ENCODE data around the gene TPM2.

The TPM2 gene

DNA sequence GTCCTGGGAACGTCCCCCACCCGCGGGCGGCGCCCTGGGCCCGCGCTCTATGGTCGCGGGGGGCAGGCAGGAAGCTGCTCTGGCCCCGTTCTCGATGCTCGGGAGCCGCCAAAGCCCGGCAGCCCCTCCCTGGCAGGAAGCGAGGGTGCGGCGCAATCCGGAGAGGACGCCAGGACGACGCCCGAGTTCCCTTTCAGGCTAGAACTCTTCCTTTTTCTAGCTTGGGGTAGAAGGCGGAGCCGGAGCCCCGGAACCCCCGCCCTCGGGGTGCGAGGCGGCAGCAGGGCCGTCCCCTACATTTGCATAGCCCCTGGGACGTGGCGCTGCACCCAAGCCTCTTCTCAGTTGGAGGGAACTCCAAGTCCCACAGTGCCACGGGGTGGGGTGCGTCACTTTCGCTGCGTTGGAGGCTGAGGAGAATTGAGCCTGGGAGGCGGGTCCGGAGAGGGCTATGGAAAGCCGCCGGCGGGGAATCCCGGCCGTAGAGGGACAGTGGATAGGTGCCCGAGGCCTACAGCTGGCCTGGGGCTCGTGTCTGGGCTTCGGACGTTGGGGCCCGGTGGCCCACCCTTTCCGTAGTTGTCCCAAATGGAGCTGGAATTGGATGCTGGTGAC lies 42.6 kb upstream of the TPM2 start, which contains the start of the genes CREB3 and TLN1:
TSS of gene CREB3 (plus strand) at position 482 of the 615 bp plus-strand sequence. CDS start at position 589, 107 bp downstream.
TSS of gene TLN1 (minus strand) at position 11 of the 615 bp plus-strand sequence. CDS start 6,501 bp downstream, outside the sequence.
- ATAC-seq = peak; percentile 89
- TF ChIP-seq GLIS3 (CRISPR knock-in tag; IDR thresholded peaks at IDR 0.05) (no peak), CSDC2 (CRISPR knock-in tag; IDR thresholded peaks at IDR 0.05) (no peak), TOX (CRISPR knock-in tag; IDR thresholded peaks at IDR 0.05; ENCODE audit: borderline replicate concordance) (no peak), ISL1 (CRISPR knock-in tag; IDR thresholded peaks at IDR 0.05) (no peak), PPARA (CRISPR knock-in tag; IDR thresholded peaks at IDR 0.05; ENCODE audit: borderline replicate concordance) (no peak), SNAI2 (CRISPR knock-in tag; IDR thresholded peaks at IDR 0.05) (no peak), TCF4 (CRISPR knock-in tag; IDR thresholded peaks at IDR 0.05; ENCODE audit: borderline replicate concordance) (no peak), RARB (CRISPR knock-in tag; IDR thresholded peaks at IDR 0.05) (no peak), ZC3H10 (CRISPR knock-in tag; IDR thresholded peaks at IDR 0.05) (no peak), ARNTL (CRISPR knock-in tag; IDR thresholded peaks at IDR 0.05; ENCODE audit: borderline replicate concordance, low read depth) (no peak)
- TF ChIP-seq, protein P1, sequence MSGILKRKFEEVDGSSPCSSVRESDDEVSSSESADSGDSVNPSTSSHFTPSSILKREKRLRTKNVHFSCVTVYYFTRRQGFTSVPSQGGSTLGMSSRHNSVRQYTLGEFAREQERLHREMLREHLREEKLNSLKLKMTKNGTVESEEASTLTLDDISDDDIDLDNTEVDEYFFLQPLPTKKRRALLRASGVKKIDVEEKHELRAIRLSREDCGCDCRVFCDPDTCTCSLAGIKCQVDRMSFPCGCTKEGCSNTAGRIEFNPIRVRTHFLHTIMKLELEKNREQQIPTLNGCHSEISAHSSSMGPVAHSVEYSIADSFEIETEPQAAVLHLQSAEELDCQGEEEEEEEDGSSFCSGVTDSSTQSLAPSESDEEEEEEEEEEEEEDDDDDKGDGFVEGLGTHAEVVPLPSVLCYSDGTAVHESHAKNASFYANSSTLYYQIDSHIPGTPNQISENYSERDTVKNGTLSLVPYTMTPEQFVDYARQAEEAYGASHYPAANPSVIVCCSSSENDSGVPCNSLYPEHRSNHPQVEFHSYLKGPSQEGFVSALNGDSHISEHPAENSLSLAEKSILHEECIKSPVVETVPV (CRISPR knock-in tag; IDR thresholded peaks at IDR 0.05) = no peak
- TF ChIP-seq, protein P2, sequence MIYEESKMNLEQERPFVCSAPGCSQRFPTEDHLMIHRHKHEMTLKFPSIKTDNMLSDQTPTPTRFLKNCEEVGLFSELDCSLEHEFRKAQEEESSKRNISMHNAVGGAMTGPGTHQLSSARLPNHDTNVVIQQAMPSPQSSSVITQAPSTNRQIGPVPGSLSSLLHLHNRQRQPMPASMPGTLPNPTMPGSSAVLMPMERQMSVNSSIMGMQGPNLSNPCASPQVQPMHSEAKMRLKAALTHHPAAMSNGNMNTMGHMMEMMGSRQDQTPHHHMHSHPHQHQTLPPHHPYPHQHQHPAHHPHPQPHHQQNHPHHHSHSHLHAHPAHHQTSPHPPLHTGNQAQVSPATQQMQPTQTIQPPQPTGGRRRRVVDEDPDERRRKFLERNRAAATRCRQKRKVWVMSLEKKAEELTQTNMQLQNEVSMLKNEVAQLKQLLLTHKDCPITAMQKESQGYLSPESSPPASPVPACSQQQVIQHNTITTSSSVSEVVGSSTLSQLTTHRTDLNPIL (CRISPR knock-in tag; IDR thresholded peaks at IDR 0.05; ENCODE audit: low read depth) = no peak
- TF ChIP-seq, protein P3, sequence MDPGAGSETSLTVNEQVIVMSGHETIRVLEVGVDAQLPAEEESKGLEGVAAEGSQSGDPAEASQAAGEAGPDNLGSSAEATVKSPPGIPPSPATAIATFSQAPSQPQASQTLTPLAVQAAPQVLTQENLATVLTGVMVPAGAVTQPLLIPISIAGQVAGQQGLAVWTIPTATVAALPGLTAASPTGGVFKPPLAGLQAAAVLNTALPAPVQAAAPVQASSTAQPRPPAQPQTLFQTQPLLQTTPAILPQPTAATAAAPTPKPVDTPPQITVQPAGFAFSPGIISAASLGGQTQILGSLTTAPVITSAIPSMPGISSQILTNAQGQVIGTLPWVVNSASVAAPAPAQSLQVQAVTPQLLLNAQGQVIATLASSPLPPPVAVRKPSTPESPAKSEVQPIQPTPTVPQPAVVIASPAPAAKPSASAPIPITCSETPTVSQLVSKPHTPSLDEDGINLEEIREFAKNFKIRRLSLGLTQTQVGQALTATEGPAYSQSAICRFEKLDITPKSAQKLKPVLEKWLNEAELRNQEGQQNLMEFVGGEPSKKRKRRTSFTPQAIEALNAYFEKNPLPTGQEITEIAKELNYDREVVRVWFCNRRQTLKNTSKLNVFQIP (CRISPR knock-in tag; IDR thresholded peaks at IDR 0.05; ENCODE audit: borderline replicate concordance, low read depth) = no peak

DNA sequence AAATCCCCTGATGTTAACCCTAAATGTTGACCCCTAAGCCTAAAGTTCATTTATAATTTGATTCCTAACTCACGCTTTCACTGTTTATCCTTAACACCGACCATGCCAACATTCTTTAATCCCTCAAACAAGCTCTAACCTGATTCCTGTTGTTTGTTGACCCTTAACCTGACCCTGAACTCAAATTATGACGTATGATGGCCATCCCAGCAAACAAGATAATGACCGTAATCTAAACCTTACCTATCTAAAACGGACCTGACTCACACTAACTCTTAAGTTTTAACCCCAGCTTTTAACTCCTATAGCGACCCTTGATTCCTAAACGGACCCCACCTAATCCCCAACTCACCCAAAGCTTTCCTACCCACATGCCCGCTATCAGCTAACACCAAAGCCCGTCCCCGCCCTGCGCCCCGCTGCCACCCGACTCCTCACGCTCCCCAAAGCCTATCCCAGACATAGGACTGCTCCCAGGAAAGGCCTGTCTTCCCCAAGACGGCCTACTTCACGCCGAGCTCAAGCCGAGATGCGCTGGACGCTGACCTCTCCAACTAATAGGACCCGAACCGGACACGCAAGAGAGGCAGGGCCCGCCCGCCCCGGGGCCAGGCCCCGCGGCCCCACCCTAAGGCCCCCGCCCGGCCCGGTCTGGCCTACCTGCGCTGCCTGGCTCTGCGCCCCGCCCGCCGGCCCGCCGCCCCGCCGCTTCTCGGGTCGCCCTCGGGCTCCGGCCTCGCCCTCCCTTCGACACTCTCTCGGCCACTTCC lies 41.9 kb upstream of the TPM2 start:
- TF ChIP-seq RARB (CRISPR knock-in tag; IDR thresholded peaks at IDR 0.05) (no peak), ESRRG (CRISPR knock-in tag; IDR thresholded peaks at IDR 0.05) (no peak), TCF4 (CRISPR knock-in tag; IDR thresholded peaks at IDR 0.05; ENCODE audit: borderline replicate concordance) (no peak), ZNF8 (CRISPR knock-in tag; IDR thresholded peaks at IDR 0.05) (no peak), GLIS3 (CRISPR knock-in tag; IDR thresholded peaks at IDR 0.05) (no peak), PPARA (CRISPR knock-in tag; IDR thresholded peaks at IDR 0.05; ENCODE audit: borderline replicate concordance) (no peak), SNAI2 (CRISPR knock-in tag; IDR thresholded peaks at IDR 0.05) (no peak)
- TF ChIP-seq, protein P3 (CRISPR knock-in tag; IDR thresholded peaks at IDR 0.05; ENCODE audit: borderline replicate concordance, low read depth) = no peak
- TF ChIP-seq, protein P4, sequence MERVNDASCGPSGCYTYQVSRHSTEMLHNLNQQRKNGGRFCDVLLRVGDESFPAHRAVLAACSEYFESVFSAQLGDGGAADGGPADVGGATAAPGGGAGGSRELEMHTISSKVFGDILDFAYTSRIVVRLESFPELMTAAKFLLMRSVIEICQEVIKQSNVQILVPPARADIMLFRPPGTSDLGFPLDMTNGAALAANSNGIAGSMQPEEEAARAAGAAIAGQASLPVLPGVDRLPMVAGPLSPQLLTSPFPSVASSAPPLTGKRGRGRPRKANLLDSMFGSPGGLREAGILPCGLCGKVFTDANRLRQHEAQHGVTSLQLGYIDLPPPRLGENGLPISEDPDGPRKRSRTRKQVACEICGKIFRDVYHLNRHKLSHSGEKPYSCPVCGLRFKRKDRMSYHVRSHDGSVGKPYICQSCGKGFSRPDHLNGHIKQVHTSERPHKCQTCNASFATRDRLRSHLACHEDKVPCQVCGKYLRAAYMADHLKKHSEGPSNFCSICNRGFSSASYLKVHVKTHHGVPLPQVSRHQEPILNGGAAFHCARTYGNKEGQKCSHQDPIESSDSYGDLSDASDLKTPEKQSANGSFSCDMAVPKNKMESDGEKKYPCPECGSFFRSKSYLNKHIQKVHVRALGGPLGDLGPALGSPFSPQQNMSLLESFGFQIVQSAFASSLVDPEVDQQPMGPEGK (CRISPR knock-in tag; IDR thresholded peaks at IDR 0.05; ENCODE audit: borderline replicate concordance) = no peak
- TF ChIP-seq, protein P1 (CRISPR knock-in tag; IDR thresholded peaks at IDR 0.05) = no peak
- TF ChIP-seq, protein P5, sequence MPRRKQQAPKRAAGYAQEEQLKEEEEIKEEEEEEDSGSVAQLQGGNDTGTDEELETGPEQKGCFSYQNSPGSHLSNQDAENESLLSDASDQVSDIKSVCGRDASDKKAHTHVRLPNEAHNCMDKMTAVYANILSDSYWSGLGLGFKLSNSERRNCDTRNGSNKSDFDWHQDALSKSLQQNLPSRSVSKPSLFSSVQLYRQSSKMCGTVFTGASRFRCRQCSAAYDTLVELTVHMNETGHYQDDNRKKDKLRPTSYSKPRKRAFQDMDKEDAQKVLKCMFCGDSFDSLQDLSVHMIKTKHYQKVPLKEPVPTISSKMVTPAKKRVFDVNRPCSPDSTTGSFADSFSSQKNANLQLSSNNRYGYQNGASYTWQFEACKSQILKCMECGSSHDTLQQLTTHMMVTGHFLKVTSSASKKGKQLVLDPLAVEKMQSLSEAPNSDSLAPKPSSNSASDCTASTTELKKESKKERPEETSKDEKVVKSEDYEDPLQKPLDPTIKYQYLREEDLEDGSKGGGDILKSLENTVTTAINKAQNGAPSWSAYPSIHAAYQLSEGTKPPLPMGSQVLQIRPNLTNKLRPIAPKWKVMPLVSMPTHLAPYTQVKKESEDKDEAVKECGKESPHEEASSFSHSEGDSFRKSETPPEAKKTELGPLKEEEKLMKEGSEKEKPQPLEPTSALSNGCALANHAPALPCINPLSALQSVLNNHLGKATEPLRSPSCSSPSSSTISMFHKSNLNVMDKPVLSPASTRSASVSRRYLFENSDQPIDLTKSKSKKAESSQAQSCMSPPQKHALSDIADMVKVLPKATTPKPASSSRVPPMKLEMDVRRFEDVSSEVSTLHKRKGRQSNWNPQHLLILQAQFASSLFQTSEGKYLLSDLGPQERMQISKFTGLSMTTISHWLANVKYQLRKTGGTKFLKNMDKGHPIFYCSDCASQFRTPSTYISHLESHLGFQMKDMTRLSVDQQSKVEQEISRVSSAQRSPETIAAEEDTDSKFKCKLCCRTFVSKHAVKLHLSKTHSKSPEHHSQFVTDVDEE (CRISPR knock-in tag; IDR thresholded peaks at IDR 0.05) = no peak
- TF ChIP-seq, protein P2 (CRISPR knock-in tag; IDR thresholded peaks at IDR 0.05; ENCODE audit: low read depth) = no peak
- ATAC-seq = no peak
